Lower lobe of right lung (tissue), 2 donors: ENCODE measurements around the gene RAD51B. TPM values are rescaled to one million over a fixed set of nuclear protein-coding genes. Genes with fewer than 3 reads are reported as not detected.

Experiments used
- ATAC-seq, 2 donors: fragments of 200-7000 bp; cut with Tn5 transposase; one replicate each; pipeline ENCODE4 v1.9.1; 2020 to 2022; ENCODE audit warnings: mild to moderate bottlenecking in 2 of 2, moderate library complexity in 2 of 2
- DNase-seq: peaks from one replicate; pipeline ENCODE4 v3.0.0-alpha.2; 2020
- H3K27ac ChIP-seq: fragments of 200-600 bp; one replicate; pipeline ENCODE4 v1.8.0; 2022
- H3K27me3 ChIP-seq: fragments of 200-600 bp; one replicate; pipeline ENCODE4 v1.8.0; 2022; ENCODE audit warnings: low read depth
- H3K36me3 ChIP-seq: fragments of 200-600 bp; one replicate; pipeline ENCODE4 v1.8.0; 2022; ENCODE audit warnings: mild to moderate bottlenecking
- H3K4me1 ChIP-seq: fragments of 200-600 bp; one replicate; pipeline ENCODE4 v1.8.0; 2022
- H3K4me3 ChIP-seq: fragments of 200-600 bp; one replicate; pipeline ENCODE4 v1.8.0; 2022; ENCODE audit warnings: mild to moderate bottlenecking
- H3K9me3 ChIP-seq: fragments of 200-600 bp; one replicate; pipeline ENCODE4 v1.8.0; 2022
- intact Hi-C: fragments of 100-400 bp; cut with DNase I; formaldehyde crosslinking; loops from one replicate; pipeline ENCODE4 v1.11.0; 2022
- total RNA-seq: library from RNA; stranded (reverse); fragmentation: NEBNext Ultra II Directional; extraction: Animal tissue kit (Norgen Biotek cat#: 25700); gene quantifications from one replicate; pipeline ENCODE4 v1.2.1, GENCODE V29; 2021
- TF ChIP-seq, protein P1 (sequence below): fragments of 200-600 bp; IDR thresholded peaks from one replicate; pipeline ENCODE4 v1.8.0; 2022; ENCODE audit warnings: antibody characterized with exemption, mild to moderate bottlenecking
- donor health status: DM: no; HTN: yes; CAD: no; lungs with severe emphysema.

RAD51B gene
- total RNA-seq, 1 donor from 2014 or later: 22.2 TPM

DNA sequence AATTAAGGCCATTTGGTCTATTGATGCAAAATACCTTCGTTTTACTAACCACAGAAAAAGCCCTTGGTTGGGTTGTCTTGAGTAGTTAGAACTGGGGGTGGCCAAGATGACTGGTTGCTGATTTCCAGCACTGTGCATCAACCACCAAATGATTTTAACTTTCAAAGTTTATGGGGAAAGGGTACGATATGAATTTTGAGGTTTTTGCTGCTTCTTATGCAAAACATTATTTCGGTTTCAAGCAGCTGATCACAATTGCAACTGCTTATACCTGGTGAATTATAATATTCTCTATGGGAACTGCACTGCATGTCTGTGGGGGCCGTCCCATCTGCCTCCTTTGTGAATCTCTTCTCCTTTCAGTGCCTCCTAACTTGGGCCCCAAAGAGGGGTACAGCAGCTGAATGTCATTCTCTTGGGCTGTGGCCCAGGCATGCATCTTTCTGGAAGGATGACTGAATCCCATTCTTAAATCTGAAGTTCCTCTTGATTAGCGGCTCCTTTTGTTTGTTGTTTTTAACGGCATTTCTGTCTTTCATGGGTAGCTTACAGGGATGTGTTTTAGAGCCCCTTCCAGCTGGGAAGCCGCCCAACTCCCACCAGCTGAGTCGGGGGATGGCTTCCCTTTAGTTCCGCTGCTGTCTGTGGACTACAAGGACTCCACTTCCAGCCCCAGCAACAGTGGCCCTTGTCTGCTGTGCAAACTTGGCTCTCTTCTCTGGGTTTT lies 493.5 kb downstream of the RAD51B start:
- intact Hi-C loops: no loop called here

DNA sequence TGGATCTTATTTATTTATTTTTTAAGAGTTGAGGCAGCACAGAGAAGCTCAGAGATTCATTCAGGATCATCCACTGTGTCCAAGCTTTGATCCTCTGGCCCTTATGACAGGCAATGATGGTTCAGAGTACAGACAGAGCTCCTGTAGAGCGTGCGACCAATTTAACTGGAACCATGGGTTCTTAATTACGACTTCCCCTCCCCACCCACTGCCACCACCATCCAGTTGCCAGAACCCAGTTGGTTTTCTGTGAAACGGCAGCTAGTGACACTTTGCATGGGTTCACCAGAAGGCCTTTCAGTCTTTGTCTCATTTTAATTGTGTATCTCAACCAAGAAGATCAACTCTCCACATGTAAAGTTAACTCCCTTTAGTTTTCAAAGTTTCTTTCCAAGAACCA lies 495.1 kb downstream of the RAD51B start:
- TF ChIP-seq, protein P1, sequence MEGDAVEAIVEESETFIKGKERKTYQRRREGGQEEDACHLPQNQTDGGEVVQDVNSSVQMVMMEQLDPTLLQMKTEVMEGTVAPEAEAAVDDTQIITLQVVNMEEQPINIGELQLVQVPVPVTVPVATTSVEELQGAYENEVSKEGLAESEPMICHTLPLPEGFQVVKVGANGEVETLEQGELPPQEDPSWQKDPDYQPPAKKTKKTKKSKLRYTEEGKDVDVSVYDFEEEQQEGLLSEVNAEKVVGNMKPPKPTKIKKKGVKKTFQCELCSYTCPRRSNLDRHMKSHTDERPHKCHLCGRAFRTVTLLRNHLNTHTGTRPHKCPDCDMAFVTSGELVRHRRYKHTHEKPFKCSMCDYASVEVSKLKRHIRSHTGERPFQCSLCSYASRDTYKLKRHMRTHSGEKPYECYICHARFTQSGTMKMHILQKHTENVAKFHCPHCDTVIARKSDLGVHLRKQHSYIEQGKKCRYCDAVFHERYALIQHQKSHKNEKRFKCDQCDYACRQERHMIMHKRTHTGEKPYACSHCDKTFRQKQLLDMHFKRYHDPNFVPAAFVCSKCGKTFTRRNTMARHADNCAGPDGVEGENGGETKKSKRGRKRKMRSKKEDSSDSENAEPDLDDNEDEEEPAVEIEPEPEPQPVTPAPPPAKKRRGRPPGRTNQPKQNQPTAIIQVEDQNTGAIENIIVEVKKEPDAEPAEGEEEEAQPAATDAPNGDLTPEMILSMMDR: no peak
- Histone ChIP-seq H3K36me3 (no peaks in the 10 kb centered on the region), H3K27me3 (no peaks in the 10 kb centered on the region), H3K27ac (no peak overlapping the region), H3K4me3 (no peak overlapping the region), H3K4me1 (no peaks in the 10 kb centered on the region), H3K9me3 (no peaks in the 10 kb centered on the region)
- ATAC-seq: no peak
- intact Hi-C loops: no loop called here
- DNase-seq: no peak

More for the DNA sequence above, 493.5 kb downstream of the RAD51B start:
- Histone ChIP-seq H3K27ac (no peak overlapping the region), H3K9me3 (no peaks in the 10 kb centered on the region), H3K27me3 (no peaks in the 10 kb centered on the region), H3K4me1 (peaks cover 15% of the 10 kb centered on the region), H3K36me3 (no peaks in the 10 kb centered on the region), H3K4me3 (no peak overlapping the region)
- DNase-seq: no peak
- TF ChIP-seq, protein P1: no peak
- ATAC-seq: no peak

DNA sequence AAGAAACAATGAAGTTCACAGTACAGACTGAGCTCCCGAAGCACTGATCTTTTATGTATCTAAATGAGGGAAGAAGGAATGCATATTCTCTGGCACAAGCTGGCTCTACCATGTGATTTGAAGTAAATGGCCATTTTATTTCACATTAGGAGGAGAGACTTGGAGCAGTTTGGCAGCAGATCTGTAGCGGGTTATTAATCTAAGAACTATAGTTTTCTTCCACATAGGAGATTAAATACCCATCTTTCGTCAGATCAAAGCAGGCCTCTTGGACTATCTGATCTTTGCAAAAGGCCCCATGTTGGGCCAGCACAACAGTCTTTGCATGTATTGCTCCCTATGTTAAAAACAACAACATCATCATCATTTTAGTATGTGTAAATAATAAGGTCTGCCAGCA lies 495.5 kb downstream of the RAD51B start:
- ATAC-seq (no peak), DNase-seq (no peak)
- TF ChIP-seq, protein P1: no peak
- Histone ChIP-seq H3K4me1 (no peaks in the 10 kb centered on the region), H3K27ac (no peak overlapping the region), H3K9me3 (no peaks in the 10 kb centered on the region), H3K27me3 (no peaks in the 10 kb centered on the region), H3K4me3 (no peak overlapping the region), H3K36me3 (no peaks in the 10 kb centered on the region)
- intact Hi-C loops: no loop called here

DNA sequence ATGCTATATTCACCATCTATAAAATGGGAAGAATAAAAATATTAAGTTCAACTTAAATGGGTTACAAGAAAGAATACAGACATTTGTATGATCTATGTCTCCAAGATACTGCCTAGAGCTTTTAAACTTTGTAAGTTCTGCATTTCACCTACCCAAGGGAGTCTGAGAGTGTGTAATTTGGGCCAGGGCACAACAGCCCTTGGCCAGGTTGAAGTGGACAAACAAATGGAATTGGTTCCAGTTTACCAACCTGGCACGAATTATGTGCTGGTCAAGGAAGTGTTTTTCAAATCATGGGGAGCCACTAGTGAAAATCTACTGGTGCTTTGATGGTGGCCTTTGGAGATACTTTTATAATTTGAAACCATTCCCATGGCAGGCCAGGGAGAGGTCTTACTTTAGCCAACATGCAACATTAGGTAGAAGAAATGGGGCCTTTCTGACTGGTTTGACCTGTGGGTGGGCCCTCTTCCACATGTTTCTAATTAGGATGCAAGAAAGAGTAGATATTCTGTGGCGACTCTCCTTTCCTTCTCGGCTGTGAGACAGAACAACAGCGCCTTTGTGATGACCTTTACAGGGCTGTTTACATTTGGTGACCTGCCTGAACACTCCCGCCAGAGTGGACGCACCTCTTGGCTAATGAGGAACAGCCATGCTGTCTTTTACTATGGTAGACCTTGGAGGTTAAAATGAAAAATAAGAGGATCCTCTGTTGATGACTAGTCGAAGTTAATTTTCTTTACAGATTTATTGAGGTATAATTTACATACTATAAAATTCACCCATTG lies 496.7 kb downstream of the RAD51B start:
- ATAC-seq (no peak), DNase-seq (no peak)
- Histone ChIP-seq H3K4me1 (no peaks in the 10 kb centered on the region), H3K9me3 (no peaks in the 10 kb centered on the region), H3K27me3 (no peaks in the 10 kb centered on the region), H3K36me3 (no peaks in the 10 kb centered on the region), H3K4me3 (no peak overlapping the region), H3K27ac (no peak overlapping the region)
- intact Hi-C loops: no loop called here
- TF ChIP-seq, protein P1: no peak

DNA sequence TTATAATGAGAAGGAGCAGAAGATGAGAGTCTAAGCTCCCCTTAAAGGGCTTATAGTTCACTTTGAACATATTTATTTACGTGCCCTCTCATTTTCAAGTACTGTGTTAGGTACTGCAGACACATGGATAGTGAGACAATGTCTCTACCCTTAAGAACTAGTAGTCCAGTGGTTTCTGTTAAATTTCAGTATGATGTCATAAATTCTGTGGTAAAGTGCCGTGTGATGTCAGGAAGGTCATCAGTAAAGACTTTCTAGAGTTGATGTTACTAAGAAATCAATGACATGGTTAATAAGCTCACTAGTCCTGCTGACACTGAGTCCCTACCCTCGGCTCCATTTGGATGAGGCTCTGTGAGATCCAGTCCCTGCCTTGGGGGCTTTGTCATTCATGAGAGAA lies 497.7 kb downstream of the RAD51B start:
- Histone ChIP-seq H3K9me3 (no peaks in the 10 kb centered on the region), H3K4me1 (no peaks in the 10 kb centered on the region), H3K4me3 (no peak overlapping the region), H3K27me3 (no peaks in the 10 kb centered on the region), H3K27ac (no peak overlapping the region), H3K36me3 (no peaks in the 10 kb centered on the region)
- TF ChIP-seq, protein P1: no peak
- ATAC-seq: no peak
- DNase-seq: no peak
- intact Hi-C loops: no loop called here
